ENCODE data around the gene STX12.
A peak's percentile ranks its signal among the peaks of the same experiment; 100 is the strongest.
"Not testable (repeated sequence)": the region's sequence is repeated elsewhere in the genome, so short reads cannot be mapped to it uniquely, and the experiment has no call there.

The STX12 gene

GRCh38 chr1:27772932-27773825 is at the start of gene STX12:
Gene STX12 (plus strand): TSS chr1:27773219. CDS start chr1:27773308, 89 bp downstream.
- peak; percentile 99 for DNase-seq

- DNase-seq = peak; percentile 34
Observed at GRCh38 chr1:27724961-27725373, 48.1 kb upstream of the STX12 start.

GRCh38 chr1:27725374-27726172 is 47.4 kb upstream of the STX12 start, which contains the start of gene FAM76A:
Gene FAM76A (plus strand): TSS chr1:27725961. CDS start chr1:27726081, 120 bp downstream.
- peak; percentile 100 for DNase-seq

- DNase-seq = peak; percentile 47
Observed at GRCh38 chr1:27726173-27727044, 46.6 kb upstream of the STX12 start.

- no peak for DNase-seq
Observed at GRCh38 chr1:27727126-27727525, 45.9 kb upstream of the STX12 start.

- no peak for DNase-seq
Observed at GRCh38 chr1:27736252-27736651, 36.8 kb upstream of the STX12 start.

GRCh38 chr1:27741121-27741520 is 31.9 kb upstream of the STX12 start:
- no peak for DNase-seq

GRCh38 chr1:27744556-27744955 is 28.5 kb upstream of the STX12 start:
- DNase-seq = no peak

- no peak for DNase-seq
Observed at GRCh38 chr1:27745466-27745865, 27.6 kb upstream of the STX12 start.

GRCh38 chr1:27752360-27752759 is 20.7 kb upstream of the STX12 start:
- DNase-seq = no peak

- DNase-seq = no peak
Observed at GRCh38 chr1:27755286-27755685, 17.7 kb upstream of the STX12 start.

GRCh38 chr1:27755865-27756264 is 17.2 kb upstream of the STX12 start:
- DNase-seq = no peak

- DNase-seq = no peak
Observed at GRCh38 chr1:27759236-27759635, 13.8 kb upstream of the STX12 start.

- DNase-seq = no peak
Observed at GRCh38 chr1:27760426-27760825, 12.6 kb upstream of the STX12 start.

GRCh38 chr1:27762033-27762432 is 11.0 kb upstream of the STX12 start:
- DNase-seq = no peak

GRCh38 chr1:27763358-27763757 is 9.7 kb upstream of the STX12 start:
- no peak for DNase-seq

GRCh38 chr1:27770293-27770830 is 2.7 kb upstream of the STX12 start:
- no peak for DNase-seq

- DNase-seq = no peak
Observed at GRCh38 chr1:27772036-27772931, 735 bp upstream of the STX12 start.

- no peak for DNase-seq
Observed at GRCh38 chr1:27773826-27774445, 917 bp downstream of the STX12 start.

- no peak for DNase-seq
Observed at GRCh38 chr1:27774654-27775053, 1.6 kb downstream of the STX12 start.

GRCh38 chr1:27775336-27775735 is 2.3 kb downstream of the STX12 start:
- DNase-seq = not testable (repeated sequence)
